Stimulated activated CD4-positive, alpha-beta T cell treated with anti-CD3 and anti-CD28 coated beads, TNF-alpha, amount 100 ng/mL, for 1 hour (primary cell): ENCODE results near the gene KPTN.

ENCODE experiments used
- DNase-seq, 3 donors: peaks; one replicate each; pipeline ENCODE4 v3.0.0-alpha.2; 2020; ENCODE audit warnings: low read depth in 3 of 3, low spot score in 1 of 3

KPTN gene

DNA sequence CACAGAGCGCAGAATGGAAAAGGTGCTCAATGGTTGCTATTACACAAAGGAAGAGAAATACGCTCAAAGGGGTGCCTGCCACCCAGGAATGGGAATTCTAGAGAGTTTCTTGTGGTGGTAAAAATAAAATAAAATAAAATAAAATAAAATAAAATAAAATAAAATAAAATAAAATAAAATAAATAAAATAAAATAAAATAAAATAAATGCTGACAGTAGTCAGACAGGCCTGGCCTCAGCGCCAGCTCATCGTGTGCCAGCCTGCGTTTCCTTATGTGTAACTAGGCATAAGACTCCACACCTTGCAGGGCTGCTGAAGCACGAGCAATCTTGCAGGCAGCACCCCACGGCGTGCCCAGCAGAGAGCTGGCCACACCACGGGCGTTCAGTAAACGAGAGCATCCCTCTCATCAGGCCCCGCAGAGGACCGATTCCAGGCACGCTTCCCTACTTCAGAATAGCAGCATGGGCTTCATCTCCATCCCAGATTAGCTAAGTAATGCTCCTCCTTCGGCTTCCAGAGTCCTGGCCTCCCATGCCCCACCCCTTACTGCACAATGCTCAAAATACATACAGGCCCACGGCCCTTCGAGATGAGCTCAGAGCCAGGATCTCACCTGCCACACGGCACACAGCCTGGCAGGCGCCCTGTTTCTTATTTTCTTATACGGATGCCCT lies 25.3 kb upstream of the KPTN start:
- no peak for DNase-seq

GRCh38 chr19:47508721-47509120 lies 24.7 kb upstream of the KPTN start:
- DNase-seq, result no peak

- no peak for DNase-seq
Observed at GRCh38 chr19:47507924-47508553, 24.0 kb upstream of the KPTN start.

DNA sequence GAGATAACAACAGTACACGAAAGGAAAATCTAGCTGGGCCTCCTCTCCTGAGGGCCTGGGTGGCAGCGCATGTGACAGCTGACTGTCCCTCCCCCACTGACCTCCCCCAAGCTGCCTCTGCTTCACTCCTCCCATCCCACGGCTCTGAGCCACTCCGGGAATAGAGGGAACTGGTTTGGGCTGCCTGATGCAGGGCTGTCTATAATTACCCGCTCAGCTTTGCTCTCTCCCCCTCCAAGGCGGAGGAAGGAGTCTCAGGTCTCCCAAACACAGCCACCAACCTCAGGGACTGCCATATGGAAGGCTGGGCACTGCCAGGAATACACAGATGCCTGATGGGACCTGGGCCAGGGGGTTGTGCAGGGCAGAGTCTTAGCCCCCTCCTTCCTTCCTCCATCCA lies 23.0 kb upstream of the KPTN start:
- no peak for DNase-seq

DNA sequence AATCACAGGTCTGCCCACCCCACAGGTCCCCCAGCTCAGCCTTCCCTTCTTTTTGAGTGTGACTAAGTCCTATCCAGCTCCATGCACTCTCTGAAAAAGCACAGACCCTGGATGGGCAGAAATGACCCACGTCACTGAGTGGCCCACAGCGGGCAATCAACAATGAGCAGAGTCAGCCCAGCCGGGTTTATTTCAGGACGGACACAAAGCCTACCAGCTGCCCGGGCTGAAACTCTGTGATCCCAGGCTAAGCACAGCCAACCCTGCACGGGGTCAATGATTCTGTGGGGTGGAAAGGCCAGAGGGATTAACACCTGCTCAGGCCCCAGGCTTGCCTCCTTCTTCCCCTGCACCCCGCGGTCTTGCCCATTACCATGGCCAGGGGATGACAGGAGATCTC lies 22.4 kb upstream of the KPTN start:
- no peak for DNase-seq

- DNase-seq, result no peak
Observed at GRCh38 chr19:47505506-47505905, 21.5 kb upstream of the KPTN start.

- DNase-seq, result no peak
Observed at GRCh38 chr19:47503826-47504150, 19.8 kb upstream of the KPTN start.

GRCh38 chr19:47503130-47503825 lies 19.3 kb upstream of the KPTN start:
- DNase-seq, result no peak

- no peak for DNase-seq
Observed at GRCh38 chr19:47499863-47500830, 16.1 kb upstream of the KPTN start.

GRCh38 chr19:47499371-47499770 lies 15.4 kb upstream of the KPTN start:
- no peak for DNase-seq

DNA sequence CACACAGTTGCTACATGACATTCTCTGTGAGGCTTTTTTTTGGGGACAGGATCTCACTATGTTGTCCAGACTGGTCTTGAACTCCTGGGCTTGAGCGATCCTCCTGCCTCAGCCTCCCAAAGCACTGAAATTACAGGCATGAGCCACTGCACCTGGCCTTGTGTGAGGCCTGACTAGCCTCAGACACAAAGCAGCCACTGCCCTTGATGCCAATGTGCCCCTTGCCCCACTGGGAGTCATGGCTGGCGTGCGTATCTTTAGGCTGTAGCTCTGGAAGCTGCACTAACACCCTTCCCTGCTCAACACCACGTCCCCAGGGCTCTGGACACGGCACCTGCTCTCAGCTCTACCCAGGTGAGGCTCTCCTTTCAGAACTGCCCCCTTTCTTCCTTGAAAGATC lies 14.5 kb upstream of the KPTN start:
- DNase-seq, result no peak

GRCh38 chr19:47497821-47498520 lies 14.0 kb upstream of the KPTN start:
- DNase-seq, result no peak

DNA sequence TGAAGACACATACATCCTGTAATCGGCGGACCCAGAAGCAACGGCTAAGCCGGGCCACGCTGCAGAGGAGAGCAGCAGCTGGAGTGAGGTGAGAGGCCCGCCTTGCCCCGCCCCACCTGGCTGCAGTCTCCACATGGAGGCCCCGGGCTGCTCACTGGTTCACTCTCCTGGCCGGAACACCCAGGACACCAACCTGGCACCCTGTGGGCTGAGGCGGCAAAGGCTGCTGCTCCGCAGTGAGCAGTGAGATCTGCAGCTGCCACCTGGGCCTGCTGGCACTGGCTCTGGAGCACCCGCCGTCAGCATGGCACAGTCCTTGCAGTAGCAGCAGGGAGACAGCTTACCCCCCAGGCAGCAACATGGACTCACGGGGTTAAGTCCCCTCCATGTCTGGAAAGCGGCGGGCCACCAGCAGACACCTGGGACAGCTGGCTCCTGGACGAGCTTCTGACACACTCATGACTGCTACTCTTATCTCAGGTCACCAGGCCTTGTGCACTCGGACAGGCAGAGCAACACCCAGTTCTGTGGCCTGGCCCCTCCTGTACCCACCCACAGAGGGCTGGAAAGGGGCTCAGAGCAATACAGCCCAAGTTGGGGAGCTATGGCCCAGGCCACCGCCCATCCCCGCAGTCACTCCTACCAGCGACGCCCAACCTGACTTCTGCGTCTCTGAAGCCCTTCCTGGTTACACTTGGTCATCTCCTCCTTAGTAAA lies 13.2 kb upstream of the KPTN start:
- DNase-seq, result no peak

GRCh38 chr19:47495478-47496372 lies 11.7 kb upstream of the KPTN start:
- no peak for DNase-seq

DNA sequence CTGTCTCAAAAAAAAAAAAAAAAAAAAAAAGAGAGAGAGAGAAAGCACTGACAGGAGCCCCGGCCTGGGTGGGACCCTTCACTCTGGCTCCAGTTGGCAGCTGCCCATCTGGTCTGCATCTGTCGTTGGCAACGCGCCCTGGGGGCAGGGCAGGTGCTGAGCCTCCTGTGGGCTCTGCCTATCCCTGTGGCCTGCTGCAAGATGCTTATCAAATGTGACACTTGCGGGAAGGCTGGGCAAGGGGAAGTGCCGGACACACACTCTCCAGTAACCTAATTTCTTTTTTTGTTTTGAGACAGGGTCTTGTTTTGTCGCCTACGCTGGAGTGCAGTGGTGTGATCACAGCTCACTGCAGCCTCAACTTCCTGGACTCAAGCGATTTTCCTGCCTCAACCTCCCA lies 10.7 kb upstream of the KPTN start:
- DNase-seq, result no peak

GRCh38 chr19:47494211-47494547 lies 10.2 kb upstream of the KPTN start:
- DNase-seq, result no peak

DNA sequence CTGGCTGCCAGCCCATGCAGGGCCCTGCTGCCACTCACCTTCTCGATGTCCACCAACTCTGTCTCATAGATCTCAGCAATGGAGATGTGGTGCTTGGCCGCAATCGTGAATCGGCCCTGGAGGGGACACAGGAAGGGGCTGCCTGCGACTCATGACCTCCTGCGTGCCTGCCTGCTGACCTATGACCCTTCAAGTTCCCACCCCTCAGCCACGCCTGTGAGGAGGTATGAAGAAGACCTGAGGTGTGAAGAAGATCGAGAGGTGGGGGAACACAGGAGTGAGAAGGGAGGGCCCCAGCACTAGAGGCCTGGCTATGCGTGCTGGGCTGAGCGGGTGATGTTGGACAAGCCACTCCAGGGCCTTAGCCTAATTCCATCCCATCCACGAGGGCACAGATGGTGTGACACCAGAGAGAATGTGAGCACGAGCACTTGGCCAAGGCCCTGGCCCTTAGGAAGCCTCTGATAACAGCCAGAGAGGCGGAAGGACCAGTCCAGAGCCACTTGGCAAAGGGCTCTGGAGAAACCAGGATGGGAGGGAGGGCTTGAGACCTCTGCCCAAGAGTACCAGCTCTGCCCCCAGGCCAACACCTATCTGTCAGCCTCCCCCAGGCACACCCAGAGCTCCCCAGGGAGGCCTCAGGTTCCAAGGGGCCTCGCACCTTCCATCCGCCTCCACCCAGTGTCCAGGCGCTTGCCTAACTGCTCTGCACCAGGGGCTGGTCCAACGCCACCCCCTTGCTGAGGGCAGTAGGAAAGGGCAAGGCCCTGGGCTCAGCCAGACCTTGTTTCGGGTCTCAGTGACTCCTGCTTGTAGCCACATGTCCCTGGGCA lies 9.6 kb upstream of the KPTN start:
- no peak for DNase-seq

DNA sequence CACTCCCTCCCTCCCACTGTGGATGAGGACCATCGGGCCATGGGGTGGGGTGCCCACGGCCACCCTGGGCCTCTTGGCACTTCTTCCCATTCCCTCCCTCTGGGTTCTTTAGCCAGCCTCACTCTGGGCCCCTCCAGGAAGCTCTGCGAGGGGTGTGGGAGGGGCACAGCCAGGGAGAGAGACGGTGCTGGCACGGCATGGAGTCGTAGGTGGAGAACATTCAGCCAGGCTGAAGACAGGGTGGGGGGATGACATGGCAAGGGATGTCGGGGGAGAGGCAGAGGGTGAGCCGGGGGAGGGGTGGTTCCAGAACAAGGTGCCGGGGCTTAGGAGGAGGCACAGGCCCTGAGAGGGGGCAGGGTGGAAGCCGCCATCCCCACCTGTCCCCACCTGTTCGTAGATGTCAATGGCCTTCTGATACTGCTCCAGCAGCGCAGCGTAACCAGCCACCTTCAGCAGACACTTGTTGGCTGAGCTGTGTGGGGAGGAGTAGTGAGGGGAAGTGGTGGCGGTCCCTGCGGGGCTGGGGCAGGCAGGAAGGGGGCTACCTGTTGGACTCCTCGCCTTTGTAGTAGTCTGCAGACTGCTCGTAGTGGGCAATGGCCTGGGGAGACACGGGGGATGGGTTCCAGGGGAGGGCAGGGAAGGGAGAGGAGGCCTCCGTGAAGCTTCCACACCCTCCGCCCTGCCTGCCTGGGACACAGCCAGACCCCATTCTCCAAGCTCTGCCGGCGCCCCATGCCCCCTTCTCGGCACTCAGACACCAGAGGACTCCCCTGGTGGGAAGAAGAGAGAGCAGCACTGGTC lies 8.8 kb upstream of the KPTN start:
- DNase-seq, result no peak
